ENCODE data around the gene NDUFB8. TPM values are rescaled to one million over a fixed set of nuclear protein-coding genes. Genes with fewer than 3 reads are reported as not detected.

The NDUFB8 gene
- total and polyA plus RNA-seq, 2 donors from 2014 or later: 162 to 638 TPM

DNA sequence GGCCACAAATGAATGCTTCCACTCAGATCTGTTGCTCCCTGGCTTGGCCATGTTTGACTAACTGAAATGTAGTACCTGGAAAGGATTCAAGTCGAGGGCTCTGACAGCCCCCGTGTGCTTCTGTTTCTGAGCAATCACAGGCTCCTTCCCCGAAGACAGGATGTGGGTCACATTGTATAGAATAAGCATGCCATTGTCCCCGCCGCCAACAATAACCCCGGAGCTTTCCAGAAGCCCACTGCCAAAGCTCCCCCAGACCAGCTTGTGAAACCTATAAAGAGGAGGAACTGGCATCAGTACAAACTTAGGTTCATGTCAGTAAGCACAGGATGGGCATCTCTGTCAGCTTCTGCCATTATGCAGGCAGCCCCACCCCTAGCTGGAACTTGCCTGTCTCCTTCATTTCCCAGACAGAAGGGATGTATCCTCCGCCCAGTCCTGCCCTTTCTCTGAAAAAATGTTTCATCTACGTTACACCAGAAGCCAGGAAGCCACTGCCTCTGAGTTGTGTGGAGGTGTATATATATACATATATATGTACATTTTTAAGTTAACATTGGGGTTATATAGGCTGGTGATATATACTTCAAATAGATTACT lies 20.3 kb downstream of the NDUFB8 start:
- TF ChIP-seq, protein P1, sequence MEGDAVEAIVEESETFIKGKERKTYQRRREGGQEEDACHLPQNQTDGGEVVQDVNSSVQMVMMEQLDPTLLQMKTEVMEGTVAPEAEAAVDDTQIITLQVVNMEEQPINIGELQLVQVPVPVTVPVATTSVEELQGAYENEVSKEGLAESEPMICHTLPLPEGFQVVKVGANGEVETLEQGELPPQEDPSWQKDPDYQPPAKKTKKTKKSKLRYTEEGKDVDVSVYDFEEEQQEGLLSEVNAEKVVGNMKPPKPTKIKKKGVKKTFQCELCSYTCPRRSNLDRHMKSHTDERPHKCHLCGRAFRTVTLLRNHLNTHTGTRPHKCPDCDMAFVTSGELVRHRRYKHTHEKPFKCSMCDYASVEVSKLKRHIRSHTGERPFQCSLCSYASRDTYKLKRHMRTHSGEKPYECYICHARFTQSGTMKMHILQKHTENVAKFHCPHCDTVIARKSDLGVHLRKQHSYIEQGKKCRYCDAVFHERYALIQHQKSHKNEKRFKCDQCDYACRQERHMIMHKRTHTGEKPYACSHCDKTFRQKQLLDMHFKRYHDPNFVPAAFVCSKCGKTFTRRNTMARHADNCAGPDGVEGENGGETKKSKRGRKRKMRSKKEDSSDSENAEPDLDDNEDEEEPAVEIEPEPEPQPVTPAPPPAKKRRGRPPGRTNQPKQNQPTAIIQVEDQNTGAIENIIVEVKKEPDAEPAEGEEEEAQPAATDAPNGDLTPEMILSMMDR (IDR thresholded peaks at IDR 0.05; ENCODE audit: borderline replicate concordance, extremely low read depth, insufficient read depth): no peak
- Histone ChIP-seq H3K4me1 (ENCODE audit: control insufficient read depth in 2 of 3, insufficient read depth in 2 of 3, low read depth in 1 of 3, low read length in 3 of 3) (peaks cover 0 to 5% (median 4%) of the 10 kb centered on the region in 3 donors), H3K36me3 (ENCODE audit: control insufficient read depth in 2 of 3, insufficient read depth in 3 of 3, low read length in 3 of 3) (peaks cover 0 to 17% (median 4%) of the 10 kb centered on the region in 3 donors), H3K27me3 (ENCODE audit: control insufficient read depth, insufficient read depth, low read length) (no peaks in the 10 kb centered on the region), H3K27ac (ENCODE audit: low read depth in 2 of 2, low read length in 2 of 2) (no peak overlapping the region), H3K9me3 (ENCODE audit: control insufficient read depth in 2 of 3, insufficient read depth in 1 of 3, low read length in 3 of 3) (no peaks in the 10 kb centered on the region), H3K9ac (ENCODE audit: low read length in 3 of 3) (no peak overlapping the region), H3K4me3 (ENCODE audit: low read length in 3 of 3) (no peak overlapping the region)
- DNase-seq (no peak), FAIRE-seq (no peak)
- intact Hi-C loops (cut with DNase I): no loop called here

DNA sequence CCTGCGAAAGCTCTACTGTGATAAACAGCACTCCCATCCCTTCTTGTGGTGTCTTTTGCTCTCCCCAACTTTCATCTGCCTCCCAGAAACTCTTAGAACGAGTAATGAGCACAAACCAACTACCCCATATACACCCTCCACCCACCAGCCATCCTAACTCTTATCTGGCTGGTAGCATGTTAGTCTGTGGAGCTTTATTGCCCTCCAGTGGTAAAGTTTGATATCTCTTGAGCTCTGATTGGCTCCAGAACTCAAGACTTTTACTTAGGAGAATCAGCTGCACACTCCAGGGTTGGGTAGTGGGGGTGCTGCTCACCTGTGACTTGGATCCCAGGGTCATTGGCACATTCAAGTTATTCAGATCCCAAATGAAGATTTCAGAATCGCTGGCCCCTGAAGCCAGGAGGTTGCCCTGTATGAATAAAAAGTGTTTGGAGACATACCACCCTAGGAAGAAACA lies 20.9 kb downstream of the NDUFB8 start:
- TF ChIP-seq, protein P1 (IDR thresholded peaks at IDR 0.05; ENCODE audit: borderline replicate concordance, extremely low read depth, insufficient read depth): peak; percentile 15
- H3K4me3 ChIP-seq (ENCODE audit: low read length in 3 of 3): no peak overlapping the region
- DNase-seq (peak in 3 of 5 donors; percentile 16 to 72 (median 64)), FAIRE-seq (no peak)
- peaks cover 0 to 17% (median 4%) of the 10 kb centered on the region in 3 donors for H3K36me3 ChIP-seq (ENCODE audit: control insufficient read depth in 2 of 3, insufficient read depth in 3 of 3, low read length in 3 of 3)
- no peak overlapping the region for H3K27ac ChIP-seq (ENCODE audit: low read depth in 2 of 2, low read length in 2 of 2)
- H3K9me3 ChIP-seq (ENCODE audit: control insufficient read depth in 2 of 3, insufficient read depth in 1 of 3, low read length in 3 of 3): no peaks in the 10 kb centered on the region
- intact Hi-C loops (cut with DNase I): no loop called here
- no peak overlapping the region for H3K9ac ChIP-seq (ENCODE audit: low read length in 3 of 3)
- H3K4me1 ChIP-seq (ENCODE audit: control insufficient read depth in 2 of 3, insufficient read depth in 2 of 3, low read depth in 1 of 3, low read length in 3 of 3): peaks cover 0 to 5% (median 4%) of the 10 kb centered on the region in 3 donors
- no peaks in the 10 kb centered on the region for H3K27me3 ChIP-seq (ENCODE audit: control insufficient read depth, insufficient read depth, low read length)

DNA sequence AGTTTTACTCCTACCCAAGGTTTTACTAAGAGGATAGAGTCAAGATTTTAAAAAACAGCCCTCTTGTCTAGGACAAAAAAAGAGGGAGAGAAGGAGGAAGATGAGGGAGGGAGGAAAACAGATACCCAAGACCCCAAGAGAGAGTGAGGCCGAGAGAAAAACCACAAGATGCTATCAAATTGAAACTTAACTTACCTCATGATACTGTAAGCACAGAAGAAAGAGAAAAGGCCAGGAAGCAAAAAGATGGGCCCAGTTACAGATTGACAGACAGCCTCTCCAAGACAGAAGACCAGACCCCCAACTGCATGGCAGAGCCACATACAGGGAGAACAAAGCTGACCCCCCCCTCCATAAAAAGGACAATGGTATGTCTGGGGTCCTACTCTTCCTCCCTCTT lies 21.4 kb downstream of the NDUFB8 start:
- peaks cover 0 to 17% (median 4%) of the 10 kb centered on the region in 3 donors for H3K36me3 ChIP-seq (ENCODE audit: control insufficient read depth in 2 of 3, insufficient read depth in 3 of 3, low read length in 3 of 3)
- H3K9ac ChIP-seq (ENCODE audit: low read length in 3 of 3): no peak overlapping the region
- H3K9me3 ChIP-seq (ENCODE audit: control insufficient read depth in 2 of 3, insufficient read depth in 1 of 3, low read length in 3 of 3): no peaks in the 10 kb centered on the region
- intact Hi-C loops (cut with DNase I): no loop called here
- TF ChIP-seq, protein P1 (IDR thresholded peaks at IDR 0.05; ENCODE audit: borderline replicate concordance, extremely low read depth, insufficient read depth): no peak
- H3K4me3 ChIP-seq (ENCODE audit: low read length in 3 of 3): no peak overlapping the region
- H3K27ac ChIP-seq (ENCODE audit: low read depth in 2 of 2, low read length in 2 of 2): no peak overlapping the region
- H3K4me1 ChIP-seq (ENCODE audit: control insufficient read depth in 2 of 3, insufficient read depth in 2 of 3, low read depth in 1 of 3, low read length in 3 of 3): peaks cover 0 to 5% (median 4%) of the 10 kb centered on the region in 3 donors
- DNase-seq (no peak), FAIRE-seq (no peak)
- no peaks in the 10 kb centered on the region for H3K27me3 ChIP-seq (ENCODE audit: control insufficient read depth, insufficient read depth, low read length)

All from kidney (tissue), 14 donors.